DMS79 treated with DMSO at 0.1 percent for 48 hours (cell line): ENCODE measurements around the gene SEC23B.
A peak's percentile ranks its signal among the peaks of the same experiment; 100 is the strongest.
"Not testable (repeated sequence)": the region's sequence is repeated elsewhere in the genome, so short reads cannot be mapped to it uniquely, and the experiment has no call there.

ENCODE experiments used
- DNase-seq: peaks from one replicate; lab custom pipeline; 2025; lab: John Stamatoyannopoulos, UW

The SEC23B gene

GRCh38 chr20:18526761-18527160 lies 19.0 kb downstream of the SEC23B start:
- not testable (repeated sequence) for DNase-seq

GRCh38 chr20:18527339-18527738 lies 19.6 kb downstream of the SEC23B start:
- DNase-seq = no peak

GRCh38 chr20:18527836-18528235 lies 20.1 kb downstream of the SEC23B start:
- DNase-seq = no peak

- no peak for DNase-seq
Observed at GRCh38 chr20:18529041-18529440, 21.3 kb downstream of the SEC23B start.

GRCh38 chr20:18532626-18533025 lies 24.9 kb downstream of the SEC23B start:
- no peak for DNase-seq

GRCh38 chr20:18533491-18533890 lies 25.8 kb downstream of the SEC23B start:
- DNase-seq = no peak

GRCh38 chr20:18533978-18534644 lies 26.4 kb downstream of the SEC23B start:
- DNase-seq = no peak

- DNase-seq = no peak
Observed at GRCh38 chr20:18537651-18538050, 29.9 kb downstream of the SEC23B start.

- no peak for DNase-seq
Observed at GRCh38 chr20:18541741-18542140, 34.0 kb downstream of the SEC23B start.

GRCh38 chr20:18543216-18543615 lies 35.5 kb downstream of the SEC23B start:
- no peak for DNase-seq

- peak; percentile 12 for DNase-seq
Observed at GRCh38 chr20:18543932-18544331, 36.2 kb downstream of the SEC23B start.

GRCh38 chr20:18545566-18545965 lies 37.8 kb downstream of the SEC23B start:
- no peak for DNase-seq

GRCh38 chr20:18548465-18548864 lies 40.7 kb downstream of the SEC23B start:
- no peak for DNase-seq

- no peak for DNase-seq
Observed at GRCh38 chr20:18553746-18554145, 46.0 kb downstream of the SEC23B start.

- peak; percentile 79 for DNase-seq
Observed at GRCh38 chr20:18566892-18567738, 59.4 kb downstream of the SEC23B start, which contains the start of gene SMIM26. SMIM26 (plus strand) TSS chr20:18567432; CDS start chr20:18567479, 47 bp downstream.

- no peak for DNase-seq
Observed at GRCh38 chr20:18567739-18568091, 60.0 kb downstream of the SEC23B start.

- DNase-seq = no peak
Observed at GRCh38 chr20:18571009-18571408, 63.3 kb downstream of the SEC23B start.

GRCh38 chr20:18571578-18571977 lies 63.8 kb downstream of the SEC23B start:
- DNase-seq = no peak

- DNase-seq = no peak
Observed at GRCh38 chr20:18577942-18578341, 70.2 kb downstream of the SEC23B start.

- no peak for DNase-seq
Observed at GRCh38 chr20:18578581-18578980, 70.8 kb downstream of the SEC23B start.

- no peak for DNase-seq
Observed at GRCh38 chr20:18580012-18580411, 72.3 kb downstream of the SEC23B start.

- peak; percentile 25 for DNase-seq
Observed at GRCh38 chr20:18585134-18585533, 77.4 kb downstream of the SEC23B start.
